ENCODE data around the gene STX18. TPM values are rescaled to one million over a fixed set of nuclear protein-coding genes. Genes with fewer than 3 reads are reported as not detected.

The STX18 gene
- total RNA-seq, 1 experiment from 2014 or later = 36.5 TPM

GRCh38 chr4:4524364-4524763, 17.5 kb downstream of the STX18 start:
- no peak overlapping the region for H3K4me3 Mint-ChIP-seq (ENCODE audit: unreplicated experiment)
- Histone ChIP-seq H3K27me3 (replicated peaks; ENCODE audit: control insufficient read depth, insufficient read depth, low read length) (no peaks in the 10 kb centered on the region), H3K4me3 (ENCODE audit: low read depth, low read length) (no peak overlapping the region), H3K36me3 (ENCODE audit: control insufficient read depth, insufficient read depth, low read length) (no peaks in the 10 kb centered on the region), H3K4me1 (peaks cover 5% of the 10 kb centered on the region; the same call in 1 of the 2 replicates), H3K9me3 (no peaks in the 10 kb centered on the region)
- CTCF ChIA-PET = no interaction called here
- H3K9me3 Mint-ChIP-seq (ENCODE audit: unreplicated experiment) = no peaks in the 10 kb centered on the region
- BruUV-seq (replicated peaks) = no TSS peak
- no peak overlapping the region for H3K27ac Mint-ChIP-seq (ENCODE audit: unreplicated experiment)
- DNase-seq = no peak
- TF ChIP-seq, protein P1, sequence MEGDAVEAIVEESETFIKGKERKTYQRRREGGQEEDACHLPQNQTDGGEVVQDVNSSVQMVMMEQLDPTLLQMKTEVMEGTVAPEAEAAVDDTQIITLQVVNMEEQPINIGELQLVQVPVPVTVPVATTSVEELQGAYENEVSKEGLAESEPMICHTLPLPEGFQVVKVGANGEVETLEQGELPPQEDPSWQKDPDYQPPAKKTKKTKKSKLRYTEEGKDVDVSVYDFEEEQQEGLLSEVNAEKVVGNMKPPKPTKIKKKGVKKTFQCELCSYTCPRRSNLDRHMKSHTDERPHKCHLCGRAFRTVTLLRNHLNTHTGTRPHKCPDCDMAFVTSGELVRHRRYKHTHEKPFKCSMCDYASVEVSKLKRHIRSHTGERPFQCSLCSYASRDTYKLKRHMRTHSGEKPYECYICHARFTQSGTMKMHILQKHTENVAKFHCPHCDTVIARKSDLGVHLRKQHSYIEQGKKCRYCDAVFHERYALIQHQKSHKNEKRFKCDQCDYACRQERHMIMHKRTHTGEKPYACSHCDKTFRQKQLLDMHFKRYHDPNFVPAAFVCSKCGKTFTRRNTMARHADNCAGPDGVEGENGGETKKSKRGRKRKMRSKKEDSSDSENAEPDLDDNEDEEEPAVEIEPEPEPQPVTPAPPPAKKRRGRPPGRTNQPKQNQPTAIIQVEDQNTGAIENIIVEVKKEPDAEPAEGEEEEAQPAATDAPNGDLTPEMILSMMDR (IDR thresholded peaks at IDR 0.05; ENCODE audit: insufficient read depth in 1 of 2, low read depth in 1 of 2, low read length in 1 of 2, severe bottlenecking in 1 of 2, unreplicated experiment in 1 of 2) = no peak
- peaks cover 27% of the 10 kb centered on the region for H3K4me1 Mint-ChIP-seq (ENCODE audit: low read depth, unreplicated experiment)
- H3K36me3 Mint-ChIP-seq (ENCODE audit: insufficient read depth, unreplicated experiment) = peaks cover 7% of the 10 kb centered on the region
- intact Hi-C loops (cut with micrococcal nuclease; ENCODE audit: unreplicated experiment) = no loop called here
- no peaks in the 10 kb centered on the region for H3K27me3 Mint-ChIP-seq (ENCODE audit: insufficient read depth, unreplicated experiment)
- POLR2A ChIA-PET = interaction anchor here (0.7 kb wide), 1 partner anchor 38 kb away, joined by 4 read pairs; no protein-coding TSS in a partner anchor

GRCh38 chr4:4521731-4522130, 20.1 kb downstream of the STX18 start:
- peaks cover 27% of the 10 kb centered on the region for H3K4me1 Mint-ChIP-seq (ENCODE audit: low read depth, unreplicated experiment)
- POLR2A ChIA-PET = no interaction called here
- Histone ChIP-seq H3K4me1 (peaks cover 5% of the 10 kb centered on the region; the same call in 1 of the 2 replicates), H3K9me3 (no peaks in the 10 kb centered on the region), H3K4me3 (ENCODE audit: low read depth, low read length) (no peak overlapping the region), H3K36me3 (ENCODE audit: control insufficient read depth, insufficient read depth, low read length) (no peaks in the 10 kb centered on the region), H3K27me3 (replicated peaks; ENCODE audit: control insufficient read depth, insufficient read depth, low read length) (no peaks in the 10 kb centered on the region)
- peaks cover 7% of the 10 kb centered on the region for H3K36me3 Mint-ChIP-seq (ENCODE audit: insufficient read depth, unreplicated experiment)
- no peak for DNase-seq
- intact Hi-C loops (cut with micrococcal nuclease; ENCODE audit: unreplicated experiment) = no loop called here
- H3K27ac Mint-ChIP-seq (ENCODE audit: unreplicated experiment) = no peak overlapping the region
- CTCF ChIA-PET = interaction anchor here (0.7 kb wide), 1 partner anchor 10 kb away, joined by 3 read pairs; no protein-coding TSS in a partner anchor
- no TSS peak for BruUV-seq (replicated peaks)
- TF ChIP-seq, protein P1 (IDR thresholded peaks at IDR 0.05; ENCODE audit: insufficient read depth in 1 of 2, low read depth in 1 of 2, low read length in 1 of 2, severe bottlenecking in 1 of 2, unreplicated experiment in 1 of 2) = no peak
- no peaks in the 10 kb centered on the region for H3K27me3 Mint-ChIP-seq (ENCODE audit: insufficient read depth, unreplicated experiment)
- H3K4me3 Mint-ChIP-seq (ENCODE audit: unreplicated experiment) = no peak overlapping the region
- no peaks in the 10 kb centered on the region for H3K9me3 Mint-ChIP-seq (ENCODE audit: unreplicated experiment)

DNA sequence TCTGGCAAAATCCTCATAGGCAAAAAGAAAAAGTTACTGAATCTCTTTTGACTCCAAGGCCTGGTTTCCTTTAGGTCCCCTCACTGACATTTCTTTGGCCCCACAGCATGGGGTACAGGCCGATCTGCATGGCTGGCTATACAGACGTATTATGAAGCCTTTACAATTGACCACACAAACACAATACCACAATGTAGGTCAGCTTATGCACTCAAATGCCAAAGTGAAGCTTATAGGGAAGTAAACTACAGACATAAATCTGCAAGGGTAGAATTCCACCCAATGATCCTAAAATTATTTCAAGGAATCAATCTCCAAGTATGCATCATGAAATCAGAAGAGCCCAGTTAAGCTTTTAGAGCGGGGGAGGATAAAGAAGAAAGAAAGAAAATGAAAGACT, 20.7 kb downstream of the STX18 start:
- TF ChIP-seq, protein P1 (IDR thresholded peaks at IDR 0.05; ENCODE audit: insufficient read depth in 1 of 2, low read depth in 1 of 2, low read length in 1 of 2, severe bottlenecking in 1 of 2, unreplicated experiment in 1 of 2) = no peak
- H3K9me3 ChIP-seq = no peaks in the 10 kb centered on the region
- intact Hi-C loops (cut with micrococcal nuclease; ENCODE audit: unreplicated experiment) = no loop called here
- no peak for DNase-seq
- ChIA-PET CTCF (interaction anchor here (0.7 kb wide), 1 partner anchor 9 kb away, joined by 3 read pairs; no protein-coding TSS in a partner anchor), POLR2A (no interaction called here)
- peaks cover 5% of the 10 kb centered on the region; the same call in 1 of the 2 replicates for H3K4me1 ChIP-seq
- Mint-ChIP-seq H3K4me3 (ENCODE audit: unreplicated experiment) (no peak overlapping the region), H3K27ac (ENCODE audit: unreplicated experiment) (no peak overlapping the region), H3K9me3 (ENCODE audit: unreplicated experiment) (no peaks in the 10 kb centered on the region), H3K36me3 (ENCODE audit: insufficient read depth, unreplicated experiment) (peaks cover 7% of the 10 kb centered on the region), H3K27me3 (ENCODE audit: insufficient read depth, unreplicated experiment) (no peaks in the 10 kb centered on the region), H3K4me1 (ENCODE audit: low read depth, unreplicated experiment) (peaks cover 27% of the 10 kb centered on the region)
- BruUV-seq (replicated peaks) = no TSS peak
- H3K36me3 ChIP-seq (ENCODE audit: control insufficient read depth, insufficient read depth, low read length) = no peaks in the 10 kb centered on the region
- no peak overlapping the region for H3K4me3 ChIP-seq (ENCODE audit: low read depth, low read length)
- no peaks in the 10 kb centered on the region for H3K27me3 ChIP-seq (replicated peaks; ENCODE audit: control insufficient read depth, insufficient read depth, low read length)
